Caco-2 (cell line): ENCODE data around the gene ZNF90. TPM values are rescaled to one million over a fixed set of nuclear protein-coding genes. Genes with fewer than 3 reads are reported as not detected.

Experiments used
- BruUV-seq: library from RNA; stranded (reverse); fragments of 400-500 nt; replicated peaks from 2 replicates; lab custom pipeline; 2021; lab: Mats Ljungman, UMichigan
- CTCF ChIA-PET: fragments of 300-600 bp; sonication (Branson Sonifier 250); formaldehyde crosslinking; loops from one replicate; lab custom pipeline; 2022; ENCODE audit warnings: antibody characterized with exemption; lab: Charles Lee
- POLR2A ChIA-PET: fragments of 300-600 bp; sonication (Branson Sonifier 250); formaldehyde crosslinking; loops from one replicate; lab custom pipeline; 2022; ENCODE audit warnings: antibody characterized with exemption; lab: Charles Lee
- DNase-seq, 2 experiments: peaks; one replicate each; pipeline versions ENCODE4 v3.0.0 to v3.0.0-alpha.2; 2020 to 2022
- H3K27me3 ChIP-seq: replicated peaks from 2 replicates; pipeline ENCODE4 v1.6.0; 2011; ENCODE audit warnings: low read length; ENCODE audit not compliant: control insufficient read depth, insufficient read depth
- H3K36me3 ChIP-seq: 2 replicates; pipeline ENCODE4 v1.5.1; 2011; ENCODE audit warnings: low read length; ENCODE audit not compliant: control insufficient read depth, insufficient read depth
- H3K4me1 ChIP-seq: fragments of 250-450 bp; sonication (Bioruptor Pico); 2 replicates; pipeline ENCODE4 v1.5.1; 2020; ENCODE audit warnings: mild to moderate bottlenecking
- H3K4me3 ChIP-seq: 2 replicates; pipeline ENCODE4 v1.5.1; 2011; ENCODE audit warnings: low read depth, mild to moderate bottlenecking, control low read depth, low read length
- H3K9me3 ChIP-seq: fragments of 250-450 bp; sonication (Bioruptor Pico); 2 replicates; pipeline ENCODE4 v1.5.1; 2020; ENCODE audit warnings: mild to moderate bottlenecking, moderate library complexity
- H3K27ac Mint-ChIP-seq: one replicate; pipeline ENCODE4 v1.8.0; 2022; ENCODE audit warnings: mixed read lengths; ENCODE audit not compliant: unreplicated experiment
- H3K27me3 Mint-ChIP-seq: one replicate; pipeline ENCODE4 v1.8.0; 2022; ENCODE audit warnings: mixed read lengths; ENCODE audit not compliant: insufficient read depth, unreplicated experiment
- H3K36me3 Mint-ChIP-seq: one replicate; pipeline ENCODE4 v1.8.0; 2022; ENCODE audit warnings: mild to moderate bottlenecking, mixed read lengths; ENCODE audit not compliant: insufficient read depth, unreplicated experiment
- H3K4me1 Mint-ChIP-seq: one replicate; pipeline ENCODE4 v1.8.0; 2022; ENCODE audit warnings: low read depth, mixed read lengths; ENCODE audit not compliant: unreplicated experiment
- H3K4me3 Mint-ChIP-seq: one replicate; pipeline ENCODE4 v1.8.0; 2022; ENCODE audit warnings: mild to moderate bottlenecking, moderate library complexity, mixed read lengths; ENCODE audit not compliant: unreplicated experiment
- H3K9me3 Mint-ChIP-seq: one replicate; pipeline ENCODE4 v1.8.0; 2022; ENCODE audit warnings: mixed read lengths; ENCODE audit not compliant: unreplicated experiment
- intact Hi-C: fragments of 100-400 bp; cut with micrococcal nuclease; formaldehyde crosslinking; loops from one replicate; pipeline ENCODE4 v1.10.0; 2022; ENCODE audit not compliant: unreplicated experiment
- total RNA-seq: library from RNA; stranded (reverse); gene quantifications from 2 replicates; pipeline ENCODE4 v1.2.3, GENCODE V29; 2022
- TF ChIP-seq, protein P1 (sequence below), 2 experiments: fragments of 200-600 bp in 1 of 2; IDR thresholded peaks; 1 replicate in 1 of 2; 2 replicates in 1 of 2; pipeline versions ENCODE4 v1.5.1 to v1.8.0; 2011 to 2022; ENCODE audit warnings: antibody characterized with exemption in 1 of 2, control low read depth in 1 of 2, inconsistent platforms in 1 of 2, low read depth in 1 of 2, low read length in 1 of 2, mild to moderate bottlenecking in 1 of 2, moderate library complexity in 1 of 2; ENCODE audit not compliant: insufficient read depth in 1 of 2, severe bottlenecking in 1 of 2, unreplicated experiment in 1 of 2

ZNF90 gene
- total RNA-seq, 1 experiment from 2014 or later: 7.1 TPM

DNA sequence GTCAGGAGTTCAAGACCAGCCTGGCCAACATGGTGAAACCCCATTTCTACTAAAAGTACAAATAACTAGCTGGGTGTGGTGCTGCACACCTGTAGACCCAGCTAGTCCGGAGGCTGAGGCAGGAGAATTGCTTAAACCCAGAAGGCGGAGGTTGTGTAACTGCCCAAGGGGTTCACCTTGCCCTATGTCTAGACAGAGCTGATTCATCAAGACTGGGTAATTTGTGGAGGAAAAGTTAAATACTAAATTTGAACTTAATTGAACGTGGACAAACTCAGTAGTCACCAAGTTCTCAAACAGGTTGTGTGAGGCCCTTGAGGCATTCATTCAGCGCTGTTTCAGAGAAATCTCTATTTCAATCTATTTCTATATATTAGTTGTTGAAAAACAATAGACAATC is 75.5 kb downstream of the ZNF90 start:
- no TSS peak for BruUV-seq
- ChIA-PET CTCF (no interaction called here), POLR2A (no interaction called here)
- Histone ChIP-seq H3K4me3 (no peak overlapping the region), H3K27me3 (no peaks in the 10 kb centered on the region), H3K36me3 (no peaks in the 10 kb centered on the region), H3K4me1 (no peaks in the 10 kb centered on the region), H3K9me3 (no peaks in the 10 kb centered on the region)
- Mint-ChIP-seq H3K4me1 (no peaks in the 10 kb centered on the region), H3K27me3 (no peaks in the 10 kb centered on the region), H3K9me3 (peaks cover 18% of the 10 kb centered on the region), H3K27ac (no peak overlapping the region), H3K36me3 (peaks cover 7% of the 10 kb centered on the region), H3K4me3 (no peak overlapping the region)
- no peak for DNase-seq
- TF ChIP-seq, protein P1, sequence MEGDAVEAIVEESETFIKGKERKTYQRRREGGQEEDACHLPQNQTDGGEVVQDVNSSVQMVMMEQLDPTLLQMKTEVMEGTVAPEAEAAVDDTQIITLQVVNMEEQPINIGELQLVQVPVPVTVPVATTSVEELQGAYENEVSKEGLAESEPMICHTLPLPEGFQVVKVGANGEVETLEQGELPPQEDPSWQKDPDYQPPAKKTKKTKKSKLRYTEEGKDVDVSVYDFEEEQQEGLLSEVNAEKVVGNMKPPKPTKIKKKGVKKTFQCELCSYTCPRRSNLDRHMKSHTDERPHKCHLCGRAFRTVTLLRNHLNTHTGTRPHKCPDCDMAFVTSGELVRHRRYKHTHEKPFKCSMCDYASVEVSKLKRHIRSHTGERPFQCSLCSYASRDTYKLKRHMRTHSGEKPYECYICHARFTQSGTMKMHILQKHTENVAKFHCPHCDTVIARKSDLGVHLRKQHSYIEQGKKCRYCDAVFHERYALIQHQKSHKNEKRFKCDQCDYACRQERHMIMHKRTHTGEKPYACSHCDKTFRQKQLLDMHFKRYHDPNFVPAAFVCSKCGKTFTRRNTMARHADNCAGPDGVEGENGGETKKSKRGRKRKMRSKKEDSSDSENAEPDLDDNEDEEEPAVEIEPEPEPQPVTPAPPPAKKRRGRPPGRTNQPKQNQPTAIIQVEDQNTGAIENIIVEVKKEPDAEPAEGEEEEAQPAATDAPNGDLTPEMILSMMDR (IDR thresholded peaks at IDR 0.05; ENCODE audit: insufficient read depth in 1 of 2, low read depth in 1 of 2, low read length in 1 of 2, severe bottlenecking in 1 of 2, unreplicated experiment in 1 of 2): no peak
- intact Hi-C loops: no loop called here

DNA sequence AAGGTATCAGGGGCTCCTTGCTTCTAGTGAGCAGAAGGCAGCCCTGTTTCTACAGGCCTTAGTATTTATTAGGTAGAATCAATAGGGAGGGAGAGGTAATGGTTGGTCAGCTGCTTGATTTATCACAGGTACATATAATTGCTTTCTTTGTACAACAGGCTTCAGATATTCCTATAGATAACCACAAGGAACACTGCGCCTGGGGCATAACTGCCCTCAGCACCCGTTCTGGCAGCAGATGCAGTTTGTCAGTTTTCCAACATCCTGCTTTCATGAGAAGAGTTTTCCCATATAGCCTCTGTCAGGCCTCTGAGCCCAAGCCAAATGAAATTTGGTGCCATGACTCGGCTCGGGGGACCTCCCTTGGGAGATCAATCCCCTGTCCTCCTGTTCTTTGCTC is 76.8 kb downstream of the ZNF90 start:
- no peaks in the 10 kb centered on the region for H3K27me3 Mint-ChIP-seq
- TF ChIP-seq, protein P1 (IDR thresholded peaks at IDR 0.05; ENCODE audit: insufficient read depth in 1 of 2, low read depth in 1 of 2, low read length in 1 of 2, severe bottlenecking in 1 of 2, unreplicated experiment in 1 of 2): no peak
- no peak overlapping the region for H3K4me3 Mint-ChIP-seq
- H3K27me3 ChIP-seq: no peaks in the 10 kb centered on the region
- DNase-seq: no peak
- ChIA-PET CTCF (no interaction called here), POLR2A (no interaction called here)
- no TSS peak for BruUV-seq
- no peaks in the 10 kb centered on the region for H3K36me3 ChIP-seq
- peaks cover 7% of the 10 kb centered on the region for H3K36me3 Mint-ChIP-seq
- no peaks in the 10 kb centered on the region for H3K4me1 Mint-ChIP-seq
- no peak overlapping the region for H3K27ac Mint-ChIP-seq
- intact Hi-C loops: no loop called here
- H3K4me3 ChIP-seq: no peak overlapping the region
- peaks cover 32% of the 10 kb centered on the region for H3K9me3 Mint-ChIP-seq
- no peaks in the 10 kb centered on the region for H3K4me1 ChIP-seq
- H3K9me3 ChIP-seq: no peaks in the 10 kb centered on the region

DNA sequence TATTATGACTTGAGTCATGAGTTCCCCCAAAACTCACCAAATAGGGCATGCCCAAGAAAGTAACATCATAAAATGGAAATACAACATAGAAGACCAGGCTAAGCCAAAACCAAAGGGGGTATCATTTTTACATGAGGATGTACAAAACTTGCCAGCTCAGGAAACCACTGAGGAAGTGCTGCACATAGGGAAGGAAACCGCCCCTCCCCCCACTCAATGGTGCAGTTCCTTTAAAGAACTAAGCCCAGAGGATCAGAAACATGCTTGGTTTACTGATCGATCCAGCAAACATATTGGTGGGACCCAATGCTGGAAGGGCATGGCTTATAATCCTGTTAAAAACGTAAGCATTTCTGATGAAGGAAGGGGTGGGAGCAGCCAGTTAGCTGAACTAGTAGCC is 85.0 kb downstream of the ZNF90 start:
- H3K27ac Mint-ChIP-seq: no peak overlapping the region
- no peak overlapping the region for H3K4me3 Mint-ChIP-seq
- no peaks in the 10 kb centered on the region for H3K36me3 Mint-ChIP-seq
- H3K9me3 Mint-ChIP-seq: peaks cover 46% of the 10 kb centered on the region
- no peaks in the 10 kb centered on the region for H3K4me1 Mint-ChIP-seq
- Histone ChIP-seq H3K4me1 (no peaks in the 10 kb centered on the region), H3K4me3 (no peak overlapping the region), H3K27me3 (no peaks in the 10 kb centered on the region), H3K36me3 (no peaks in the 10 kb centered on the region), H3K9me3 (peaks cover 9% of the 10 kb centered on the region; the same call in 1 of the 2 replicates)
- intact Hi-C loops: no loop called here
- TF ChIP-seq, protein P1 (IDR thresholded peaks at IDR 0.05; ENCODE audit: insufficient read depth in 1 of 2, low read depth in 1 of 2, low read length in 1 of 2, severe bottlenecking in 1 of 2, unreplicated experiment in 1 of 2): no peak
- no peak for DNase-seq
- H3K27me3 Mint-ChIP-seq: no peaks in the 10 kb centered on the region
- POLR2A ChIA-PET: no interaction called here
- BruUV-seq: no TSS peak
- CTCF ChIA-PET: no interaction called here
